Ectodermal cell (in vitro differentiated cells): ENCODE data around the gene POU2F1.
"Not testable (repeated sequence)": the region's sequence is repeated elsewhere in the genome, so short reads cannot be mapped to it uniquely, and the experiment has no call there.

ENCODE experiments used
- H3K27ac ChIP-seq: 2 replicates; pipeline ENCODE4 v1.7.0; 2013; ENCODE audit warnings: mild to moderate bottlenecking, low read depth, low read length; ENCODE audit not compliant: insufficient read depth, poor library complexity, severe bottlenecking
- H3K27me3 ChIP-seq: 2 replicates; pipeline ENCODE4 v1.7.0; 2013; ENCODE audit warnings: mild to moderate bottlenecking, low read length; ENCODE audit not compliant: insufficient read depth, control insufficient read depth, poor library complexity, severe bottlenecking
- H3K36me3 ChIP-seq: one replicate; pipeline ENCODE4 v1.7.0; 2013; ENCODE audit warnings: low read length; ENCODE audit not compliant: control insufficient read depth, insufficient read depth
- H3K4me1 ChIP-seq: one replicate; pipeline ENCODE4 v1.7.0; 2013; ENCODE audit warnings: low read length; ENCODE audit not compliant: control insufficient read depth, insufficient read depth
- H3K4me3 ChIP-seq: 2 replicates; pipeline ENCODE4 v1.7.0; 2013; ENCODE audit warnings: low read depth, low read length, control low read depth; ENCODE audit not compliant: insufficient read depth
- H3K9me3 ChIP-seq: 2 replicates; pipeline ENCODE4 v1.7.0; 2013; ENCODE audit warnings: mild to moderate bottlenecking, low read length, moderate library complexity; ENCODE audit not compliant: control insufficient read depth
- WGBS, 2 experiments: methylation state at CpG; one replicate each; pipeline ENCODE4 v1.1.7; 2013; ENCODE audit warnings: missing lambda C conversion rate in 2 of 2; 5-methylcytosine and 5-hydroxymethylcytosine counted together

POU2F1 gene

DNA sequence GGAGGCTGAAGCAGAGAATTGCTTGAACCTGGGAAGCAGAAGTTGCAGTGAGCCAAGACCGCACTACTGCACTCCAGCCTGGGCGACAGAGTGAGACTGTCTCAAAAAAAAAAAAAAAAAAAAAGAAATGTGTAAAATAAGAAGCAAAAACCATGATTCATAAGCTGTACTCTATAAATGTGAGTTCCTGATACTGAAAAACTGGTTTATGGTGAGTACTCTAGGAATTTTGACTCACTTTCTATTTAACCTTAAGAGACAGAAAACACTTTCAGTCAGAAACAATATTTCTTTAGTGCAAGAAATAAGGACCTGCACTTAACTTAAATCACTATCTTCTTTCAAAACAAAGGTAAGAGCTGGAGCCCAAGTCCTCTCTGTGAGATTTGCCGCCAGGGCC lies 19.9 kb upstream of the POU2F1 start:
- H3K27ac ChIP-seq: no peak overlapping the region
- H3K36me3 ChIP-seq: no peaks in the 10 kb centered on the region
- no peak overlapping the region for H3K4me3 ChIP-seq
- peaks cover 6% of the 10 kb centered on the region for H3K4me1 ChIP-seq
- 88 to 96% methylated on average over 2 to 3 of the region's 3 CpGs for WGBS, 2 experiments
- no peaks in the 10 kb centered on the region for H3K27me3 ChIP-seq
- no peaks in the 10 kb centered on the region for H3K9me3 ChIP-seq

DNA sequence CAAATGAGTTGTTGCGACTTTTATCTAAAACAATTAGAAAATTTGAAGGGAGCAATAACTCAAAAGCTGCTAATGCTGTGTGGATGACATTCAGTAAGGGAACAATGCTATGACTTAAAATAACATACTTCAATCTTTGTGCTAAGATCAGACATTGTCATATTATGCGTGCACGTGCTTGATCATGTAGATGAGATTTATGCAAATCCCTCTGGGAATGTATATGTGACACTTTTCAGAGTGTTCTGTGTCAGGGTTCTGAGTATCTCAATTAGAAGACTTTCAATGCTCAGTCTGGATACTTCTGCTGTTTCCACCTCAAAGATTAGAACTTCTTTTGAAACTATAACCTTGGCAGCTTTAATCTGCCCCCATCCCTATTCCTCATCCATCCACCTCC lies 18.6 kb upstream of the POU2F1 start:
- H3K27ac ChIP-seq: no peak overlapping the region
- H3K9me3 ChIP-seq: no peaks in the 10 kb centered on the region
- no peaks in the 10 kb centered on the region for H3K27me3 ChIP-seq
- H3K4me1 ChIP-seq: no peaks in the 10 kb centered on the region
- H3K36me3 ChIP-seq: no peaks in the 10 kb centered on the region
- WGBS, 2 experiments: 92 to 100% methylated on average over 3 of the region's 3 CpGs
- H3K4me3 ChIP-seq: no peak overlapping the region

DNA sequence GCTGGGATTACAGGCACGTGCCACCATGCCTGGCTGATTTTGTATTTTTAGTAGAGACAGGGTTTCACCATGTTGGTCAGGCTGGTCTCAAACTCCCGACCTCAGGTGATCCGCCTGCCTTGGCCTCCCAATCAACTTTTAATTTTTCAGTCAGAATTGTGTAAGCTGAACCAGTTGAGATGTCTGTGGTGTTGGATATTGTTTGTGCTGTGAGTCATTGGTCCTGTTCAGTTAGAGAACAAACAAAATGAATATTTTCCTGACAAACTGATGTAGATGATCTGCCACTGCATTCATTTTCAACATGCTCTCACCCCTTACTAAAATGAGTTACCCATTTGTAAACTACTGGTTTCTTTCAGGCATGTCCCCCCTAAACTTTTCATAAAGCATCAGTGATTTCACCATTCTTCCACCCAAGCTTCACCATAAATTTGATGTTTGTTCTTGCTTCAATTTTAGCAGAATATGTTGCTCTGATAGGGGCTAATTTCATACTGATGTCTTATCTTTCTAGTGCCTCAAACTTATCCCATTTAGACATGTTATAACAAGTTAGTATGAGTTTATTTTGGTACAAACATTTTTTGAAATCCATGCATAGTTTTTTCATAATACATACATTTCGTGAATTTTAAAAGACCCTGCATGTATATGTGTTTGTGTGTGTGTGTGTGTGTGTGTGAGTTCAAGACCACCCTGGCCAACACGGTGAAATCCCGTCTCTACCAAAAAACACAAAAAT lies 15.2 kb upstream of the POU2F1 start:
- H3K4me1 ChIP-seq, H3K27ac ChIP-seq, H3K36me3 ChIP-seq, H3K27me3 ChIP-seq, H3K9me3 ChIP-seq, H3K4me3 ChIP-seq: not testable (repeated sequence)
- WGBS, 2 experiments: 88 to 93% methylated on average over 5 of the region's 6 CpGs

DNA sequence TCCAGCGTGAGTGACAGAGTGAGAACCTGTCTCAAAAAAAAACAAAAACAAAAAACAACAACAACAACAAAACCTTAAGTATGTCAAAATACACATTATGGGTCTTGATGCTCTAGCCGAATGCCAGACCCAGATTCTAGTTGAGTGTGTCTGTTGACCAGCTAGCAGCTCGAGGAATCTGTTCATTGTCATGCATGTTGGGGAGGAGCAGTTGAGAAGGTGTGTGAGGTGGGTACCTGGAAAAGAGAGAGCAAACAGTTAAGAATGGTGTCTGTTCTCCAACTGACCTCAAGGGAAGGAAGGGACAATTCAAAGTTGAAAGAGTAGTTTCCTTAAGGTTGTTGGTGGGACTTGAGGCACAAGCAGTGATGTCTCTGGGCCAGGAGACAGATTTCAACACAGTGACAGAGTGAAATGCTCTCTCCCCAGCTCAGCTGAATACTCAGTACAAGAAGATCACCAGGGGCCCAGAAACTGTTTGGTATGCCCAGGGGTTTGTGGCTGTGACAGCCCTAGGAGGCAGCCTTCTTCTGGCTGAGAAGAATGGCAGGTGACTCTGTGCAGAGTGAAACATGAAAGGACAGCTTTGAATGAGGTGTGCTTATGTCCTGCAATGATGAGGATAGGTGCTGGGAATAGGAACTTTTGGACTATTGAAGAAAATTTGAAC lies 14.4 kb upstream of the POU2F1 start:
- Histone ChIP-seq H3K4me3 (no peak overlapping the region), H3K36me3 (no peaks in the 10 kb centered on the region), H3K27me3 (no peaks in the 10 kb centered on the region), H3K27ac (no peak overlapping the region), H3K4me1 (no peaks in the 10 kb centered on the region), H3K9me3 (no peaks in the 10 kb centered on the region)
- 75 to 81% methylated on average over 3 of the region's 3 CpGs for WGBS, 2 experiments

DNA sequence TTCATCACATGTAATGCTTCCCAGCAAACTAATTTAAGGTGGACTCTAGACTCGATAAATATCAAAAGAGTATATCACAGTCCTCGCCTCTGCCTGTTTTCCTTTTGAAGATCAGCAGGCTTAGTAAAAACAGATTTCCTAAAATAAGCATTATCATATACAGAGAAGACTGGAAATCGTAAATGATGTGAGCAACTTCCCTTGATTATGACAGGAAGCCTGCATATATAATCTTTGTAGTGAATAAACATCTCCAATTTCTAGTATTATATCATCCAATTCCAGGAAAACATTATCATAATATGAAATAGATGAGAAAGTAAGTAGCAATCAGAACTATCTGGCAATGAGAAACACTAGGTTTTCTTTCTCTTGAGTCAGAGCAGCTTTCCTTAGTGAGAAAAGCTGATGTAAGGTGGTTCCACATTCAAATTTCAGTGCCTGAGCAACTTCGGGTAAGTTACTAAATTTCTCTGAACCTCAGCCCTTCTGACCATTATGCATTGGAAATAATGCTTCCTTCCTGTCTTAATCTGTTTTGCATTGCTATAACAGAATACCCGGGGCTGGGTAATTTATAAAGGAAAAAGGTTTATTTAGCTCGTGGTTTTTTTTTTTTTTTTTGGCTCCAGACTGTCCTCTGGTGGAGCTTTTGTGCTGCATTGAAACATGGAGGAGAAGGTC lies 12.6 kb upstream of the POU2F1 start:
- no peaks in the 10 kb centered on the region for H3K36me3 ChIP-seq
- no peaks in the 10 kb centered on the region for H3K27me3 ChIP-seq
- H3K4me1 ChIP-seq: no peaks in the 10 kb centered on the region
- 82 to 83% methylated on average over 5 of the region's 6 CpGs for WGBS, 2 experiments
- H3K4me3 ChIP-seq: no peak overlapping the region
- no peaks in the 10 kb centered on the region for H3K9me3 ChIP-seq
- H3K27ac ChIP-seq: no peak overlapping the region

- Histone ChIP-seq H3K36me3 (no peaks in the 10 kb centered on the region), H3K4me1 (no peaks in the 10 kb centered on the region), H3K27ac (no peak overlapping the region), H3K27me3 (no peaks in the 10 kb centered on the region), H3K4me3 (no peak overlapping the region), H3K9me3 (no peaks in the 10 kb centered on the region)
- 86 to 87% methylated on average over 1 of the region's 1 CpG for WGBS, 2 experiments
Measured at GRCh38 chr1:167208624-167208976, 12.1 kb upstream of the POU2F1 start.

GRCh38 chr1:167209044-167209443 lies 11.6 kb upstream of the POU2F1 start:
- H3K4me1 ChIP-seq: no peaks in the 10 kb centered on the region
- H3K36me3 ChIP-seq: no peaks in the 10 kb centered on the region
- no peaks in the 10 kb centered on the region for H3K27me3 ChIP-seq
- H3K4me3 ChIP-seq: no peak overlapping the region
- H3K9me3 ChIP-seq: no peaks in the 10 kb centered on the region
- H3K27ac ChIP-seq: no peak overlapping the region
- WGBS, 2 experiments: 90 to 98% methylated on average over 1 of the region's 1 CpG

DNA sequence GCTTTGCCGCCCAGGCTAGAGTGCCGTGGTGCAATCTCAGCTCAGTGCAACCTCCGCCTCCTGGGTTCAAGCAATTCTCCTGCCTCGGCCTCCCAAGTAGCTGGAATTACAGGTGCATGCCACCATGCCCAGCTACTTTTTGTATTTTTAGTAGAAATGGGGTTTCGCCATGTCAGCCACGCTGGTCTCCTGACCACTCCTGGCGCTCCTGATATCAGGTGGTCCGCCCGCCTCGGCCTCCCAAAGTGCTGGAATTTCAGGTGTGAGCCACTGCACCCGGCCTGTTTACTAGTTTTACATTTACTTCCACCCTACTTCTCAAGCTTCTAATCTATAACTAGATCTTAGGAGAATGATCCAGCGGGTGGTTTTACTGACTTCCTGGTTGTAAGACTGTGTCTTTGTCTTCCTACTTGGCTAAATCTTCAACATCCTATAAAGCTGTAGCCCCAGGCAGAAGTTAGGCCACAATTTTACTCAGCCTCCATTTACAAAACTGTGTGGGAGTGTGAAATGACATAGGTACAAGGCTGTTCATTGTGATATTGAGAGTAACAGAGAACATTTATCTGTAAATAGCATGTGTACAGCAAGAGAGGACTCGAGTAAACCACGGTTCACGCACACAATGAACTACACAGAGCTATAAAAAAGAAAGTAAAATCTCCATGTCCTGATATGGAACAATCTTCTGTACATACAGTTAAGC lies 9.6 kb upstream of the POU2F1 start:
- no peaks in the 10 kb centered on the region for H3K27me3 ChIP-seq
- H3K9me3 ChIP-seq: no peaks in the 10 kb centered on the region
- H3K36me3 ChIP-seq: no peaks in the 10 kb centered on the region
- no peak overlapping the region for H3K4me3 ChIP-seq
- H3K27ac ChIP-seq: no peak overlapping the region
- no peaks in the 10 kb centered on the region for H3K4me1 ChIP-seq
- 96 to 98% methylated on average over 15 of the region's 15 CpGs for WGBS, 2 experiments

DNA sequence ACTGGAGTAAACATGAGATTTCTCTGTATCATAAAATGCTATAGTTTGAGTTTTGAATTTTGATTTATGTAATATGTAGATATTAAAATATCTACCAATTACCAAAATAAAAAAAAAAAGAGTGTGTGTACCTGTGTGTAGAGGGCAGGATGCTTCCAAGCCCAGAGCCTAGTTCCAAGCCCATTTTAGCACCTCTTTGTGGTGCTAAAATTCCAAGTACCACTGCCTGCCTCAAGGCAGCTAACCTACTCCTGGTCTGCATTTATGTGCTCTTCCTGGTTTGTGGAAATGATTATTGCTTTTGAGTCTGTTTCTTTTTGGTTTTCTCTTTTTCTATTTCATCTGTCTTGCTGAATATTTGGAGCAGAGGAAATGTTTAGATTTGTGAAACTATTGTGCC lies 8.7 kb upstream of the POU2F1 start:
- H3K36me3 ChIP-seq: no peaks in the 10 kb centered on the region

GRCh38 chr1:167216809-167217208 lies 3.9 kb upstream of the POU2F1 start:
- no peaks in the 10 kb centered on the region for H3K27me3 ChIP-seq
- H3K4me1 ChIP-seq: no peaks in the 10 kb centered on the region
- H3K4me3 ChIP-seq: no peak overlapping the region
- H3K9me3 ChIP-seq: no peaks in the 10 kb centered on the region
- H3K27ac ChIP-seq: no peak overlapping the region
- no peaks in the 10 kb centered on the region for H3K36me3 ChIP-seq

More for the DNA sequence above, 8.7 kb upstream of the POU2F1 start:
- H3K9me3 ChIP-seq: no peaks in the 10 kb centered on the region
- H3K27ac ChIP-seq: no peak overlapping the region
- H3K27me3 ChIP-seq: no peaks in the 10 kb centered on the region
- H3K4me3 ChIP-seq: no peak overlapping the region
- no peaks in the 10 kb centered on the region for H3K4me1 ChIP-seq
